GM12878 (cell line): ENCODE measurements around the gene SERHL2. TPM values are rescaled to one million over a fixed set of nuclear protein-coding genes. Genes with fewer than 3 reads are reported as not detected.

Experiments
- ATF2 ChIP-seq: IDR thresholded peaks from 2 replicates; pipeline ENCODE4 v1.6.1; 2012; ENCODE audit warnings: low read length, inconsistent platforms
- BACH1 ChIP-seq: fragments of 450-650 bp; IDR thresholded peaks from 2 replicates; pipeline ENCODE4 v1.6.1; 2017; ENCODE audit warnings: mild to moderate bottlenecking, borderline replicate concordance
- BCL3 ChIP-seq: IDR thresholded peaks from 2 replicates; pipeline ENCODE4 v1.6.1; 2011; ENCODE audit warnings: borderline replicate concordance, low read depth, mild to moderate bottlenecking, moderate library complexity, low read length; ENCODE audit not compliant: insufficient read depth, poor library complexity, severe bottlenecking
- CBFB ChIP-seq: IDR thresholded peaks from 2 replicates; pipeline ENCODE4 v1.6.1; 2016; ENCODE audit warnings: antibody characterized with exemption, low read depth
- FOXM1 ChIP-seq: IDR thresholded peaks from 2 replicates; pipeline ENCODE4 v1.6.1; 2012; ENCODE audit warnings: low read depth, mild to moderate bottlenecking, inconsistent platforms, low read length, moderate library complexity
- KDM1A ChIP-seq: fragments of 200-600 bp; sonication (generic); IDR thresholded peaks from 2 replicates; pipeline ENCODE4 v1.6.1; 2016; ENCODE audit warnings: borderline replicate concordance
- NR2F1 ChIP-seq: fragments of 450-650 bp; conservative IDR thresholded peaks from 2 replicates; pipeline ENCODE4 v1.6.1; 2017; ENCODE audit warnings: mild to moderate bottlenecking
- PBX3 ChIP-seq: IDR thresholded peaks from 2 replicates; pipeline ENCODE4 v1.6.1; 2011; ENCODE audit warnings: mild to moderate bottlenecking, low read depth, low read length, moderate library complexity; ENCODE audit not compliant: insufficient replicate concordance
- POLR2A ChIP-seq: IDR thresholded peaks from 2 replicates; pipeline ENCODE4 v1.6.1; 2011; ENCODE audit warnings: low read depth, mild to moderate bottlenecking, low read length
- POLR2AphosphoS5 ChIP-seq: IDR thresholded peaks from 2 replicates; pipeline ENCODE4 v1.6.1; 2011; ENCODE audit warnings: mild to moderate bottlenecking, low read length, inconsistent platforms
- PRDM15 ChIP-seq: fragments of 450-650 bp; formaldehyde crosslinking; IDR thresholded peaks from 2 replicates; pipeline ENCODE4 v1.4.0; 2020; ENCODE audit warnings: mild to moderate bottlenecking, moderate library complexity
- polyA plus RNA-seq, 11 experiments: library from polyadenylated mRNA; depleted of rRNA in 4 of 11; unstranded in 6 of 11; stranded (reverse) in 5 of 11; fragments of >200 nt; fragmentation: Nextera tagmentation in 4 of 11; fragmentation: Illumina TruSeq in 1 of 11; extraction: Ambion mirVana in 4 of 11; extraction: Trizol in 1 of 11; gene quantifications; 1 replicate in 1 of 11; 2 replicates in 10 of 11; pipeline versions ENCODE4 v1.2.1 to v1.2.3, GENCODE V29; 2011 to 2016; ENCODE audit warnings: inconsistent platforms in 2 of 11, missing spikeins in 2 of 11, low read depth in 1 of 11
- total RNA-seq, 4 experiments: library from RNA; depleted of rRNA in 3 of 4; stranded (reverse); fragments of >200 nt in 3 of 4; fragmentation: Illumina TruSeq in 1 of 4; extraction: Trizol in 1 of 4; gene quantifications; 2 replicates each; pipeline versions ENCODE4 v1.2.1 to v1.2.3, GENCODE V29; 2013 to 2021
- TF ChIP-seq, protein P1 (sequence below): IDR thresholded peaks from 2 replicates; pipeline ENCODE4 v1.6.1; 2011; ENCODE audit warnings: borderline replicate concordance, low read depth, mild to moderate bottlenecking, moderate library complexity, mixed read lengths, low read length; ENCODE audit not compliant: insufficient read depth; ENCODE audit errors: extremely low read length

The SERHL2 gene
- total and polyA plus RNA-seq, 10 of the 15 experiments (the other 5 are each of a cell fraction or from before 2014, with no cell fraction given): 0.63 to 2.0 (median 1.2) TPM

- TF ChIP-seq PBX3 (no peak), NR2F1 (no peak), POLR2AphosphoS5 (no peak), PRDM15 (CRISPR knock-in tag) (no peak), FOXM1 (no peak), CBFB (no peak), KDM1A (no peak), POLR2A (no peak), BCL3 (no peak), BACH1 (no peak), ATF2 (no peak)
- TF ChIP-seq, protein P1, sequence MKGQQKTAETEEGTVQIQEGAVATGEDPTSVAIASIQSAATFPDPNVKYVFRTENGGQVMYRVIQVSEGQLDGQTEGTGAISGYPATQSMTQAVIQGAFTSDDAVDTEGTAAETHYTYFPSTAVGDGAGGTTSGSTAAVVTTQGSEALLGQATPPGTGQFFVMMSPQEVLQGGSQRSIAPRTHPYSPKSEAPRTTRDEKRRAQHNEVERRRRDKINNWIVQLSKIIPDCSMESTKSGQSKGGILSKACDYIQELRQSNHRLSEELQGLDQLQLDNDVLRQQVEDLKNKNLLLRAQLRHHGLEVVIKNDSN: no peak
These were observed 29.2 kb downstream of the SERHL2 start (continued) for GRCh38 chr22:42582987-42583386.
